RWPE2 (cell line): Measurements from ENCODE around the gene SRC.

Experiments used
- ATAC-seq: fragments of 200-7000 bp; cut with Tn5 transposase; 3 replicates; pipeline ENCODE4 v1.9.1; 2021; ENCODE audit warnings: low read depth
- DNase-seq: peaks from one replicate; pipeline ENCODE4 v3.0.0-alpha.2; 2020; ENCODE audit warnings: low spot score
- H3K27ac ChIP-seq: fragments of 450-650 bp; 2 replicates; pipeline ENCODE4 v1.5.1; 2017; ENCODE audit warnings: mild to moderate bottlenecking; ENCODE audit not compliant: poor library complexity, severe bottlenecking
- H3K27me3 ChIP-seq: fragments of 250-450 bp; sonication (Bioruptor Pico); 2 replicates; pipeline ENCODE4 v1.5.1; 2021; ENCODE audit warnings: mild to moderate bottlenecking, moderate library complexity; ENCODE audit not compliant: insufficient read depth, poor library complexity, severe bottlenecking
- H3K36me3 ChIP-seq: fragments of 250-450 bp; sonication (Bioruptor Pico); 2 replicates; pipeline ENCODE4 v1.5.1; 2020; ENCODE audit warnings: low read depth, mild to moderate bottlenecking, moderate library complexity
- H3K4me1 ChIP-seq: fragments of 250-450 bp; sonication (Bioruptor Pico); 2 replicates; pipeline ENCODE4 v1.5.1; 2021; ENCODE audit warnings: mild to moderate bottlenecking, moderate library complexity; ENCODE audit not compliant: insufficient read depth, poor library complexity, severe bottlenecking
- H3K4me3 ChIP-seq: fragments of 250-450 bp; sonication (Bioruptor Pico); 2 replicates; pipeline ENCODE4 v1.5.1; 2021; ENCODE audit warnings: mild to moderate bottlenecking, moderate library complexity; ENCODE audit not compliant: severe bottlenecking
- H3K9me3 ChIP-seq: fragments of 250-450 bp; sonication (Bioruptor Pico); 2 replicates; pipeline ENCODE4 v1.5.1; 2021; ENCODE audit warnings: mild to moderate bottlenecking, moderate library complexity; ENCODE audit not compliant: severe bottlenecking
- TF ChIP-seq, protein P1 (sequence below): fragments of 450-650 bp; IDR thresholded peaks from one replicate; pipeline ENCODE4 v1.5.1; 2017; ENCODE audit warnings: mild to moderate bottlenecking, moderate library complexity; ENCODE audit not compliant: poor library complexity, severe bottlenecking

SRC gene

DNA sequence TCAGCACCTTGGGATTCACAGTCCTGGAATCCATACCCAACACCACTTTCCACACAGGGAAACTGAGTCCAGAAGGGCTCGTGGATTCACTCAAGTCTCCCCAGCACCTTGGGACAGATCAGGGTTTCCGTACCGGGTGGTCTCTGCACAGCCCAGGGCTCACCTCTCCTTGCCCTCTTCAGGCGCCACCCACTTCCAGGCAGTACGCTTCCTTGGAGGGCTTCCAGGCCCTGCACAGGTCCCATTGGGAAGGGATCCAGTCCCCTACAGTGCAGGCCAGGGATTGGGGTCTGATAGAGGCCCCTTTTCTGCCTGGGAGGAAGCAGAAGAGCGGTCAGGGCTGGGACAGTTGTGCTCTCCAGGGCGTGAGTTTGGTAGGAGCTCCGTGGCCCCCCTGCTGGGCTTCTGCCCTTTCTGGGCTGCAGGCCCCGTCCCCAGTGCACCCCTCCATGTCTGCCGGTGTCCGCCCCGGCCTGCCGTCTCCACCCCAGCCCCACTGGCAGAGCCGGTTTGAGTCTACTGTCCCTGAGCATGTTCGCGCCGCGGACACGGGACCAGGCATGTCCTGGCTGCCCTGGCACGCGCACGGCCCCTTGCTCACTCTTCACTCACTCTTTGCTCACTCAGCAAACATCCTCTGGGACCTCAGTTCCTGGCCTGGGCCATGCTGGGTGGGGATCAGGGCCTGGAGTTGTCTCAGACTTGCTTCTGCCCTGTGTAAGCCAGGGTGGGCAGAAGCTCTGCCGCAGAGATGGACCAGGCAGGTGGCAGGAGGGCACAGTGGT lies 12.6 kb downstream of the SRC start:
- peak overlapping the region; percentile 96 for H3K27ac ChIP-seq

DNA sequence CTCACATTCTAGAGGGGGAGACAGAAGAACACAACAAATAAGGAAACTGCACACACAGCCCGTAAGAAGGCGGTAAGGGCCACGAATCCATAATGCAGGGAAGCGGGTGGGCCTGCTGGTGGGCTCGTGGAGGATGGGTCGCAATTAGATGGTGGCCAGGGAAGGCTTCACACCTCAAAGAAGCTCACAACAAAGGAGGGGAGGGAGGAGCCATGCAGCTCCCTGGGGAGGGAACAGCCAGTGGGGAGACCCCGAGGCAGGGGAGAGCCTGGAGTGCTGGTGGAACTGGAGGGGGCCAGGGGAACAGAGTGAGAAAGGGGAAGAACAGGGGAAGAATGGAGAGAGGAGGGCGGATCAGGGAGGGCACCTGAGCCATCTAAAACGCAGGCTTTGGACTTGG lies 13.4 kb downstream of the SRC start:
- H3K27ac ChIP-seq, result peak overlapping the region; percentile 96
- H3K4me1 ChIP-seq, result peaks cover 48% of the 10 kb centered on the region
- TF ChIP-seq, protein P1, sequence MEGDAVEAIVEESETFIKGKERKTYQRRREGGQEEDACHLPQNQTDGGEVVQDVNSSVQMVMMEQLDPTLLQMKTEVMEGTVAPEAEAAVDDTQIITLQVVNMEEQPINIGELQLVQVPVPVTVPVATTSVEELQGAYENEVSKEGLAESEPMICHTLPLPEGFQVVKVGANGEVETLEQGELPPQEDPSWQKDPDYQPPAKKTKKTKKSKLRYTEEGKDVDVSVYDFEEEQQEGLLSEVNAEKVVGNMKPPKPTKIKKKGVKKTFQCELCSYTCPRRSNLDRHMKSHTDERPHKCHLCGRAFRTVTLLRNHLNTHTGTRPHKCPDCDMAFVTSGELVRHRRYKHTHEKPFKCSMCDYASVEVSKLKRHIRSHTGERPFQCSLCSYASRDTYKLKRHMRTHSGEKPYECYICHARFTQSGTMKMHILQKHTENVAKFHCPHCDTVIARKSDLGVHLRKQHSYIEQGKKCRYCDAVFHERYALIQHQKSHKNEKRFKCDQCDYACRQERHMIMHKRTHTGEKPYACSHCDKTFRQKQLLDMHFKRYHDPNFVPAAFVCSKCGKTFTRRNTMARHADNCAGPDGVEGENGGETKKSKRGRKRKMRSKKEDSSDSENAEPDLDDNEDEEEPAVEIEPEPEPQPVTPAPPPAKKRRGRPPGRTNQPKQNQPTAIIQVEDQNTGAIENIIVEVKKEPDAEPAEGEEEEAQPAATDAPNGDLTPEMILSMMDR, result no peak
- no peak overlapping the region for H3K4me3 ChIP-seq
- H3K36me3 ChIP-seq, result peaks cover 16% of the 10 kb centered on the region
- ATAC-seq (no peak), DNase-seq (peak; percentile 71)
- H3K27me3 ChIP-seq, result no peaks in the 10 kb centered on the region
- H3K9me3 ChIP-seq, result no peaks in the 10 kb centered on the region

More for the DNA sequence above, 12.6 kb downstream of the SRC start:
- Histone ChIP-seq H3K9me3 (no peaks in the 10 kb centered on the region), H3K27me3 (no peaks in the 10 kb centered on the region), H3K4me1 (peaks cover 48% of the 10 kb centered on the region), H3K4me3 (no peak overlapping the region), H3K36me3 (peaks cover 15% of the 10 kb centered on the region)
- TF ChIP-seq, protein P1, result no peak
- DNase-seq (peak; percentile 100), ATAC-seq (peak; percentile 79)

DNA sequence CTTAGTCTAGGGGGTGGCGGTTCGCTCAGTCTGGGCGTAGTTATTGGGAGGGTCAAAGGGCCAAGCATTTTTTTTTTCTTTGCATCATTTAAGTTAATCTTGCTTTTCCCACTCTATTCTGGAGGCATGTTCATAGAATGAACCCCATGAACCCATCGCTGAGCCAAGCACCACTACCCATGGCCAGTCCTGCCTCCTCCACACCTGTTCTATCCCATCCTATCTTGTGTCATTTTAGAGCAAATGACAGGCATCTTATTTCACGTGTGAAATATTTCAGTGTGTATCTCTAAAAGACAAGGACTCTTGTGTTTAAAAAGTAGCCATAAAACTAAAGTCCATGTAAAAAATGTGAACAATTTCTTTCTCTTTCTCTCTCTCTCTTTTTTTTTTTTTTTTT lies 13.9 kb downstream of the SRC start:
- TF ChIP-seq, protein P1, result no peak
- Histone ChIP-seq H3K4me1 (peaks cover 48% of the 10 kb centered on the region), H3K27ac (peak overlapping the region; percentile 96), H3K27me3 (no peaks in the 10 kb centered on the region), H3K36me3 (peaks cover 21% of the 10 kb centered on the region), H3K4me3 (no peak overlapping the region), H3K9me3 (no peaks in the 10 kb centered on the region)
- ATAC-seq (no peak), DNase-seq (no peak)

DNA sequence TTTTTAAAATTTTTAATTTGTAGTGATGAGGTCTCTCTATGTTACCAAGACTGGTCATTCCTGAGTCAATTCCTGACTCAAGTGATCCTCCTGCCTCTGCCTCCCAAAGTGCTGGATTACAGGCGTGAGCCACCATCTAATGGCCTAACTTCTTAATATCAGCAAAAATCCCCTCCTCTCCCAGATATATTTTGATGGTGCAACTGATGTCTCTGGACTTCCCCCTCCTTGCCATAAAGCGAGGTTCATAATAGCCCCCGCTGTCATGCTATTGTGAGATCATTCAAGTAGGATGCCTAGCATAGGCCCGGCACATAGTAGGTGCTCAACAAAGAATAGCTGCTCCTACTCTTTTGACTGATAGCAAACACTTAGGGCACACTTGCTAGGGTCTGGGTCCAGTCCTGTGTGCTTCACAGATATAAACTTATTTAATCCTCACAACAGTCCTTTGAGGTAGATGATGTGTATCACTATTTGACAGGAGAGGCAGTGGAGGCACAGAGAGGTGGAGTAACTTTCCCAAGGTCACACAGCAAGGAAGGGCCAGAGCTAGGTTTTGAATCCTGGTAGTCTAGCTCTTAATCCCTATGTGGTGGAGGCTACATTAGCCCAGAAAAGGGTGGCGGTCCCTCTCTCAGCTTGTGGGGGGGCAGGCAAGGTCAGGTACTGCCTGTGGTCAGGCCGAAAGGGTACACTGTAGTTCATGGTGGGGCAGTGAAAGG lies 14.6 kb downstream of the SRC start:
- no peak overlapping the region for H3K4me3 ChIP-seq
- peaks cover 44% of the 10 kb centered on the region for H3K4me1 ChIP-seq
- H3K9me3 ChIP-seq, result no peaks in the 10 kb centered on the region
- TF ChIP-seq, protein P1, result no peak
- H3K27ac ChIP-seq, result peak overlapping the region; percentile 96
- no peak for ATAC-seq
- H3K36me3 ChIP-seq, result peaks cover 28% of the 10 kb centered on the region
- peak; percentile 70 for DNase-seq
- no peaks in the 10 kb centered on the region for H3K27me3 ChIP-seq
